Measurements from ENCODE around the gene KRTAP10-2.
"Not testable (repeated sequence)": the region's sequence is repeated elsewhere in the genome, so short reads cannot be mapped to it uniquely, and the experiment has no call there.

KRTAP10-2 gene

GRCh38 chr21:44582055-44582454 lies 30.8 kb upstream of the KRTAP10-2 start:
- no peak for DNase-seq

- no peak for DNase-seq
These were observed 29.9 kb upstream of the KRTAP10-2 start for GRCh38 chr21:44581158-44581557.

GRCh38 chr21:44580231-44580821 lies 29.0 kb upstream of the KRTAP10-2 start, which contains the start of gene KRTAP10-5:
KRTAP10-5 (minus strand) TSS chr21:44580604; CDS start chr21:44580578, 26 bp downstream.
- not testable (repeated sequence) for DNase-seq

- no peak for DNase-seq
These were observed 28.5 kb upstream of the KRTAP10-2 start for GRCh38 chr21:44579833-44580144.

DNA sequence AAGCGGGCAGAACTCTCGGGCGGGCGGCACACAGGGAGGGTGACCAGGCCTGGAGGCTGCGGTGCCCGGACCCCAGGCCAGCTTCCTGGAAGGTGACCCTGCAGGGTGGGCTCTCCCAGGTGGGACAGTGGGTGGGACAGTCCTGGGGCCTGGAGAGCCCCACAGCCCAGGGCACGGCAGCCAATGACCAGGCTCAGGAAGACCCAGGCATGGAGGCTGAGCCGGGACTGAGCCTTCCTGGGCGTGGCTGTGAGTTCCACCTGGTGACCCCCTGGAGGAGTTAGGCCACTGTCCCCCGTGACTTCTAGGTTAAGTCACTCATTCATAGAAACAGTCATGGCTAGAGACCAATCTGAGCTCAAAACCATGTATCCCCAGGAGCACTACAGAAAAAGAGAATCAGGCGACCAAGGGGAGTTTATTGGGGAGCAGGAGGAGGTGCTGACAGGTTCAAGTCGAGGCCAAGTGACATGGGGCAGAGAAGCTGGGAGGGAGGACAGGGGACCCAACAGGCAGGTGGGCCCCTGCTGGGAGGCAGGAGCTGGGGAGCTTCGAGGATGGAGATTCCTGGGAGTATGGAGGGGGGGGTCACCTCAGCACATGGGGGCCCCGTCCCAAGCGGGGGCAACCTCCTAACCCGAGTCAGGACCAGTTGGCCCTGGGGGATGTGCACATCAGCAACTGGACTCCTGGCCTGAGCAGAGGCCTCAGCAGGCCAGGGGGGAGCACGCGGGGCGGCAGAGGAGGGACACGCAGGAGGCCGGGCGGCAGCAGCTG lies 27.9 kb upstream of the KRTAP10-2 start:
- DNase-seq = no peak

DNA sequence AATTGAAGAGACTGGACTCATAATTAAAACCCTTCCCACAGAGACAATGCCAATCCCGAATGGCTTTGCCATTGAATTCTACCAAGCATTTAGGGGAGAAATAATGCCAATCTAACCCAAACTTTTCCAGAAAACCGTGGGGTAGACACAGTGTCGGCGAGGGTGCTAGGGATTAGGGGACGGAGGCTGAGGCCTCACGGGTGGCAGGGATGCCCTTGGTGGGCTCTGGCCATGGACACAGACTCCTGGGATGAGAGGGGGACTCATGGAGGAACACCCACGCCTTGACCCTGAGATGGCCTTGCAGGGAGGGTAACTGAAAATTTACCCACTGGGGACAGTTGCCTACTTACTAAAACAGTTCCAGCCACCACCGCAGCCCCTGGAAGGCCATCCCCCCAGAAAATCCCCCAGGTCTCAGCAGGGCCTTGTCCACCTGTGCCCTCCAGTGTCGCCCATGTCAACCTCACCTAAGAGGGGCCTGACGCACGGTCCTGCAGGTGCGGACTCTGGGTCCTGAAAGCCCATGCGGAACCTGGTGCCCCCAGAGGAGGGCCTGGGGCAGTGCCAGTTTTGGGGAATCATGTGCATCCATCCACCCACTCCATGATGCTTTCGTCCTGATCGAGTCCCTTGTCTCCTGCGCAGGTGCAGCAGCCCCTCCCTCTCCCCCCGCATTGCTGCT lies 27.2 kb upstream of the KRTAP10-2 start:
- no peak for DNase-seq

GRCh38 chr21:44576025-44576420 lies 24.7 kb upstream of the KRTAP10-2 start:
- DNase-seq = no peak

GRCh38 chr21:44575307-44576024 lies 24.2 kb upstream of the KRTAP10-2 start:
- no peak for DNase-seq

- DNase-seq = no peak
These were observed 23.4 kb upstream of the KRTAP10-2 start for GRCh38 chr21:44574457-44575306.

DNA sequence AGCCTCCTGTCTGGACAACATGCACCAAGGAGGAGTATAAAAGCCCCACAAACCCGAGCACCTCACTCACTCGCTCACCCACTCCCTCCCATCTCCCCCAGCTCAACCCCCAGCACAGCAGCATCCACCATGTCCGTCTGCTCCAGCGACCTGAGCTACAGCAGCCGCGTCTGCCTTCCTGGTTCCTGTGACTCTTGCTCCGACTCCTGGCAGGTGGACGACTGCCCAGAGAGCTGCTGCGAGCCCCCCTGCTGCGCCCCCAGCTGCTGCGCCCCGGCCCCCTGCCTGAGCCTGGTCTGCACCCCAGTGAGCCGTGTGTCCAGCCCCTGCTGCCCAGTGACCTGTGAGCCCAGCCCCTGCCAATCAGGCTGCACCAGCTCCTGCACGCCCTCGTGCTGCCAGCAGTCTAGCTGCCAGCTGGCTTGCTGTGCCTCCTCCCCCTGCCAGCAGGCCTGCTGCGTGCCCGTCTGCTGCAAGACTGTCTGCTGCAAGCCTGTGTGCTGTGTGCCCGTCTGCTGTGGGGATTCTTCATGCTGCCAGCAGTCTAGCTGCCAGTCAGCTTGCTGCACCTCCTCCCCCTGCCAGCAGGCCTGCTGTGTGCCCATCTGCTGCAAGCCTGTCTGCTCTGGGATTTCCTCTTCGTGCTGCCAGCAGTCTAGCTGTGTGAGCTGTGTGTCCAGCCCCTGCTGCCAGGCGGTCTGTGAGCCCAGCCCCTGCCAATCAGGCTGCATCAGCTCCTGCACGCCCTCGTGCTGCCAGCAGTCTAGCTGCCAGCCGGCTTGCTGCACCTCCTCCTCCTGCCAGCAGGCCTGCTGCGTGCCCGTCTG lies 22.5 kb upstream of the KRTAP10-2 start, which contains the start of gene KRTAP10-4:
Gene KRTAP10-4, plus strand, starts transcription at position 100 of the 827 bp plus-strand sequence. Its CDS starts 30 bp downstream, at position 130.
- not testable (repeated sequence) for DNase-seq

GRCh38 chr21:44572959-44573583 lies 21.8 kb upstream of the KRTAP10-2 start:
- no peak for DNase-seq

GRCh38 chr21:44571844-44572782 lies 20.8 kb upstream of the KRTAP10-2 start:
- DNase-seq = no peak

GRCh38 chr21:44571296-44571695 lies 20.0 kb upstream of the KRTAP10-2 start:
- no peak for DNase-seq

- no peak for DNase-seq
These were observed 18.7 kb upstream of the KRTAP10-2 start for GRCh38 chr21:44569861-44570517.

DNA sequence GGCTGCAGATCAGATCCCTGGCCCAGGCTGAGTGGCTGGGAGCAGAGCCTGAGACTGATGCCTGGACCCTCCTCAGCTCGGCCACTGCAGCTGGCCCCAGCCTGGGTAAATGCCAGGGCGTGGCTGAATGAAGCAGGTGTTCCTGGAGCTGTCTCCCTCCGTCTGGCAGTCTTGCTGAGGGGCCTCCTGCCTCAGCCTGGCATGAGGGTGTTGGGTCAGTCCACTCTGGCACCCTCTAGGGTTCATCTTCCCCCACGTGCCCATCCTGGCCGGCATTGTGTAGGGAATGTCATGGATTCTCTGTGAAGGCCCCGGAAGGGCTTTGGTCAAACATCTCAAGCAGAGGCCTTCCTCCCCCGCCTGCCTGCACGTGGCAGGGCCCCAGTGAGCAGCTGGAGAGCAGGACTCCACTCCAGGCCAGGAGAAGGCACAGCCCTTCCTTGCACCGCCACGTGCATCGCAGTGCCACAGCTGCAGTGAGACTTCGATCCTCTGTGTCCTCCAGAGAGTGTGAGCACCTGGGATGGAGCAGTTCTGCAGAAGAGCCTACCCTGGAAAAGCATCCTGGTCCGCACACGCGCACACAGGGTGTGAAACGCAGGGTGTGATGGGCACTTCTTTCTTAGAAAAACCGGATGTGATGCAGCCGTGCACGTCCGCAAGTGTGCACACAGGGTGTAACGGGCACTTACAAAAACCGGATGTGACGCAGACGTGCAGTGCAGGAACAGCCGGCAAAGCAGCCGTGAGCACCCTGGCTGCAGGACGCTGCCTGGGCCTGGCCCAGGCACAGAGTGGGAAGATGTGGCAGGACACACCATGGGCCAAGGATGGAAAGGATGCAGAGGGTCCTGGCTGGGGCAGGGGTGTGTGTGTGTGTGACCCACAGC lies 17.6 kb upstream of the KRTAP10-2 start:
- no peak for DNase-seq

- no peak for DNase-seq
These were observed 17.0 kb upstream of the KRTAP10-2 start for GRCh38 chr21:44568261-44568660.

DNA sequence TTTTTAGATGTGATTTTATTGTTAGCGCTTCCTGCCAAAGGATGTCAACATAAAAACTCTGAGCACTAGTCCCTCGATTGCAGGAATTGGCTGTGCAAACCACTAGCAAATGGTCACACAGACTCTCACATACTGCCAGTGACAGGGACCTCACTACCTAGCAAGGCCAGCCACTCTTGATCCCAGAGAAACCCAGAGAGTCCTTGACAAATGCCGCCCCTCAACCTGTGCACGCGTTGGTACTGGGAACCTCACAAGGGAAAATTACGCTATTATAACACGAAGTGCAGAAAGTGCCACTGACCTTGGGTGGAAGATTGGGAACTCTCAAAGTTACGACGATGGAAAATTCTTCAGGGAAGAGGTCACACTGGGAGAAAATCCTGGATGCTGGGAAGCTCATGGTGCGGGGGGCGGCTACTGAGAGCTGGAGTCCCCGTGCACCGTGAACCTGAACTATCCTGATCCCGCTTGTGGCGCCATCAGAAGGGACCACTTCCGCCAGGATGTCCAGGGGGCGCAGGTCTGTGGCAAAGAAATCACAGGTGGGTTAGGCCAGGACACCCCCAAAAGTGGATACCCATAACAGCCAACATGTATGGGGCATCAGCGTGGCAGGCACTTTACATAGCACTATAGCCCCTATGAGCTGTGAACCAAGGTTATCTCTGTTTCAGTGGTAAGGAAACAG lies 16.3 kb upstream of the KRTAP10-2 start:
- DNase-seq = no peak
